Trophoblast cell (in vitro differentiated cells and primary cell): ENCODE measurements around the gene ABLIM1.

Experiments
- DNase-seq, 2 donors: peaks; one replicate each; pipeline ENCODE4 v3.0.0-alpha.2; 2016
- H2AFZ ChIP-seq: 2 replicates; pipeline ENCODE4 v1.6.1; 2013; ENCODE audit warnings: low read length, moderate library complexity, mild to moderate bottlenecking; ENCODE audit not compliant: insufficient read depth, poor library complexity
- H2AK5ac ChIP-seq: 2 replicates; pipeline ENCODE4 v1.6.1; 2013; ENCODE audit warnings: mild to moderate bottlenecking, low read length
- H2BK120ac ChIP-seq: 2 replicates; pipeline ENCODE4 v1.6.1; 2013; ENCODE audit warnings: low read length, mild to moderate bottlenecking, moderate library complexity; ENCODE audit not compliant: insufficient read depth, poor library complexity
- H2BK12ac ChIP-seq: 2 replicates; pipeline ENCODE4 v1.6.1; 2013; ENCODE audit warnings: mild to moderate bottlenecking, low read length, moderate library complexity
- H2BK5ac ChIP-seq: 2 replicates; pipeline ENCODE4 v1.6.1; 2013; ENCODE audit warnings: low read length, low read depth, moderate library complexity, mild to moderate bottlenecking; ENCODE audit not compliant: poor library complexity
- H3K14ac ChIP-seq: 2 replicates; pipeline ENCODE4 v1.6.1; 2013; ENCODE audit warnings: mild to moderate bottlenecking, low read length
- H3K18ac ChIP-seq: 2 replicates; pipeline ENCODE4 v1.6.1; 2013; ENCODE audit warnings: mild to moderate bottlenecking, low read length
- H3K23ac ChIP-seq: 2 replicates; pipeline ENCODE4 v1.6.1; 2013; ENCODE audit warnings: low read length
- H3K27ac ChIP-seq: 2 replicates; pipeline ENCODE4 v1.5.1; 2013; ENCODE audit warnings: low read depth, mild to moderate bottlenecking, inconsistent platforms, low read length, moderate library complexity
- H3K27me3 ChIP-seq: 2 replicates; pipeline ENCODE4 v1.6.1; 2013; ENCODE audit warnings: inconsistent platforms, mild to moderate bottlenecking, low read length, moderate library complexity; ENCODE audit not compliant: insufficient read depth
- H3K36me3 ChIP-seq, 2 experiments: 1 replicate in 1 of 2; 2 replicates in 1 of 2; pipeline ENCODE4 v1.6.1; 2013; ENCODE audit warnings: low read length in 2 of 2, mild to moderate bottlenecking in 2 of 2, moderate library complexity in 1 of 2; ENCODE audit not compliant: insufficient read depth in 2 of 2, control insufficient read depth in 1 of 2
- H3K4ac ChIP-seq: 2 replicates; pipeline ENCODE4 v1.6.1; 2013; ENCODE audit warnings: low read depth, mild to moderate bottlenecking, low read length, moderate library complexity
- H3K4me1 ChIP-seq, 2 experiments: 1 replicate in 1 of 2; 2 replicates in 1 of 2; pipeline ENCODE4 v1.6.1; 2013; ENCODE audit warnings: low read length in 2 of 2, mild to moderate bottlenecking in 2 of 2, moderate library complexity in 1 of 2; ENCODE audit not compliant: insufficient read depth in 2 of 2, control insufficient read depth in 1 of 2
- H3K4me2 ChIP-seq: 2 replicates; pipeline ENCODE4 v1.6.1; 2013; ENCODE audit warnings: inconsistent platforms, mild to moderate bottlenecking, low read length, moderate library complexity
- H3K4me3 ChIP-seq: 2 replicates; pipeline ENCODE4 v1.5.1; 2013; ENCODE audit warnings: mild to moderate bottlenecking, low read depth, low read length, inconsistent platforms
- H3K79me1 ChIP-seq: one replicate; pipeline ENCODE4 v1.6.1; 2013; ENCODE audit warnings: low read length
- H3K79me2 ChIP-seq: 2 replicates; pipeline ENCODE4 v1.6.1; 2013; ENCODE audit warnings: low read length, mild to moderate bottlenecking; ENCODE audit not compliant: control insufficient read depth, insufficient read depth, poor library complexity
- H3K9ac ChIP-seq: 2 replicates; pipeline ENCODE4 v1.6.1; 2013; ENCODE audit warnings: mild to moderate bottlenecking, low read length
- H3K9me3 ChIP-seq: 2 replicates; pipeline ENCODE4 v1.6.1; 2013; ENCODE audit warnings: low read depth, mild to moderate bottlenecking, control low read depth, inconsistent platforms, low read length; ENCODE audit not compliant: insufficient read depth
- H4K12ac ChIP-seq: 2 replicates; pipeline ENCODE4 v1.6.1; 2013; ENCODE audit warnings: low read depth, mild to moderate bottlenecking, low read length, moderate library complexity
- H4K8ac ChIP-seq: 2 replicates; pipeline ENCODE4 v1.6.1; 2013; ENCODE audit warnings: low read depth, mild to moderate bottlenecking, low read length, moderate library complexity
- H4K91ac ChIP-seq: one replicate; pipeline ENCODE4 v1.6.1; 2013; ENCODE audit warnings: low read depth, mild to moderate bottlenecking, low read length, moderate library complexity
- WGBS: extraction: QIAGEN DNeasy Blood & Tissue Kit; methylation state at CpG from one replicate; pipeline ENCODE4 v1.1.7; 2013; ENCODE audit warnings: missing lambda C conversion rate; ENCODE audit not compliant: insufficient read length, insufficient coverage; ENCODE audit errors: extremely low coverage; 5-methylcytosine and 5-hydroxymethylcytosine counted together

Gene ABLIM1

DNA sequence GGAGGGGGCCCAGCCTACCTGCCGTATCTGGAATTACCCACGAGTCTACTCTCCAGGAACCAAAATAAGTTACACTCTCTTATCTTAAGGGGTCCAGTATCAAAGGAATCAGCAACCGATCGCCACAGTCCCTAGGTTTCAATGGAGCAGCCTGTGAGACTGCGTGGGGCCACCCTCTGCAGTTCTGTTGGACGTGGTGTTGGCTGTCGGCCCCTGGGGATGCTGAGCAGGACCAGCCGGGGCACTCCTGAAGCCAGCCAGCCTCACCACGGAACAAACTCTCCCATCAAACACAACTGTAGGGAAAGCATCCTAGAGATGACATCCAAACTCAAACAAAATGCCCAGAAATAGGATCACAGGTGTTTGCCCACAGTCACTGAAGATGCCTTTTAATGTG, 25.5 kb upstream of the ABLIM1 start:
- Histone ChIP-seq H3K27ac (no peak overlapping the region), H3K9ac (no peak overlapping the region), H2AFZ (no peak overlapping the region), H3K79me1 (peaks cover 3% of the 10 kb centered on the region), H2BK120ac (no peak overlapping the region), H3K4me1 (peaks cover 3 to 11% of the 10 kb centered on the region in 2 experiments), H3K4ac (no peak overlapping the region), H4K12ac (no peak overlapping the region), H4K8ac (no peak overlapping the region), H3K4me3 (no peak overlapping the region), H4K91ac (peak overlapping the region; percentile 9), H3K27me3 (no peaks in the 10 kb centered on the region), H3K18ac (no peak overlapping the region), H3K4me2 (no peak overlapping the region), H3K23ac (no peak overlapping the region), H2BK5ac (no peak overlapping the region), H3K36me3 (no peaks in the 10 kb centered on the region), H2BK12ac (peak overlapping the region; percentile 3), H2AK5ac (no peak overlapping the region), H3K79me2 (no peaks in the 10 kb centered on the region), H3K14ac (peak overlapping the region; percentile 11), H3K9me3 (no peaks in the 10 kb centered on the region)
- WGBS = no CpG with 5 or more reads among the region's 9 CpGs
- DNase-seq = no peak

DNA sequence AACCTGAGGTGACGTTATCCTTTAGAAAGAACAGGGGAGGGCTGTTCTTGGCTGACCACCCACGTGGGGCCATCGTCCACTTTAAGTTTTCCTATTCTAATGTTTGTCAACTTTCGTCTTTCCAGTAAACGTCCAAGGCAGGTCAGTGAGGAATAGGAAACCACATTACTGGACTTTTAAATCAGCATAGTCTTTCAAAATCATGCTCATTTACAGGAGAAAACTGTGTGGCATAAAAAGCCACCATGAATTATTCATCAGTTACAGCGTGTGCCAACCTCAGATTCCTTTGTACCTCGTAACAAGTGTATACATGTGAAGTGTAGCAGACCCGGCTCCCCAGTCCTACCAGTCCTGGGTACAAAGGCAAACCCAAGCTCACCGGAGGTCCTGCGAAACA, 25.1 kb upstream of the ABLIM1 start:
- H3K27ac ChIP-seq = no peak overlapping the region
- WGBS = no CpG with 5 or more reads among the region's 10 CpGs
- DNase-seq = no peak

DNA sequence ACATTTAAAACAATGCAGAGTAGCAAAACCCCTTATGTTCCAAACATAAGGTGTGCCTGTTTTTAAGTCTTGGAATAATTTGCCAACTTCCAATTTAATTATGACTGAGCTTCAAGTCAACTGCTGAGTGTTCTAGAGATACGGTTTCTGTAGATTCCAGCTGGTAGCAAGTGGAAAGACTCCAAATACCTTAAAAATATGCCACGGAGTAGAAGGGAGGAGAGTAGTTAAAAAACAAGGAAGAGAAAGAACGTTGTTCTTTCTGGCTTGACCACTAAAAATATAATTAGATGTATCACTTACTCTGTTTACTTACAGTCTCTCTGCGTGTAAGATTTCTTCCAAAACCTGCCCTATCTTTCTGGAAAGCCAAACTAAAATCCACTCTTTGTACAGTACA, 24.5 kb upstream of the ABLIM1 start:
- no CpG with 5 or more reads among the region's 4 CpGs for WGBS
- no peak overlapping the region for H2BK5ac ChIP-seq
- no peak overlapping the region for H3K4ac ChIP-seq
- H3K36me3 ChIP-seq = no peaks in the 10 kb centered on the region
- H2BK12ac ChIP-seq = no peak overlapping the region
- no peak overlapping the region for H3K27ac ChIP-seq
- H4K8ac ChIP-seq = no peak overlapping the region
- no peak overlapping the region for H4K12ac ChIP-seq
- H3K9ac ChIP-seq = no peak overlapping the region
- no peak overlapping the region for H3K23ac ChIP-seq
- no peak overlapping the region for H2AFZ ChIP-seq
- no peak overlapping the region for H4K91ac ChIP-seq
- H3K79me2 ChIP-seq = no peaks in the 10 kb centered on the region
- H3K14ac ChIP-seq = no peak overlapping the region
- no peaks in the 10 kb centered on the region for H3K9me3 ChIP-seq
- no peak overlapping the region for H3K4me2 ChIP-seq
- H3K18ac ChIP-seq = no peak overlapping the region
- H3K4me3 ChIP-seq = no peak overlapping the region
- DNase-seq = no peak
- H3K27me3 ChIP-seq = no peaks in the 10 kb centered on the region
- peaks cover 3% of the 10 kb centered on the region for H3K79me1 ChIP-seq
- H2AK5ac ChIP-seq = no peak overlapping the region
- H2BK120ac ChIP-seq = no peak overlapping the region
- H3K4me1 ChIP-seq = peaks cover 3 to 11% of the 10 kb centered on the region in 2 experiments

More for the DNA sequence above, 25.1 kb upstream of the ABLIM1 start:
- Histone ChIP-seq H3K18ac (no peak overlapping the region), H3K36me3 (no peaks in the 10 kb centered on the region), H3K14ac (no peak overlapping the region), H3K4ac (no peak overlapping the region), H3K9ac (no peak overlapping the region), H2BK5ac (no peak overlapping the region), H3K4me2 (no peak overlapping the region), H4K12ac (no peak overlapping the region), H2AK5ac (no peak overlapping the region), H3K79me1 (peaks cover 3% of the 10 kb centered on the region), H3K23ac (no peak overlapping the region), H4K91ac (no peak overlapping the region), H2BK120ac (no peak overlapping the region), H4K8ac (no peak overlapping the region), H3K4me3 (no peak overlapping the region), H3K4me1 (peaks cover 3 to 11% of the 10 kb centered on the region in 2 experiments), H3K9me3 (no peaks in the 10 kb centered on the region), H2AFZ (no peak overlapping the region), H2BK12ac (no peak overlapping the region), H3K27me3 (no peaks in the 10 kb centered on the region), H3K79me2 (no peaks in the 10 kb centered on the region)

DNA sequence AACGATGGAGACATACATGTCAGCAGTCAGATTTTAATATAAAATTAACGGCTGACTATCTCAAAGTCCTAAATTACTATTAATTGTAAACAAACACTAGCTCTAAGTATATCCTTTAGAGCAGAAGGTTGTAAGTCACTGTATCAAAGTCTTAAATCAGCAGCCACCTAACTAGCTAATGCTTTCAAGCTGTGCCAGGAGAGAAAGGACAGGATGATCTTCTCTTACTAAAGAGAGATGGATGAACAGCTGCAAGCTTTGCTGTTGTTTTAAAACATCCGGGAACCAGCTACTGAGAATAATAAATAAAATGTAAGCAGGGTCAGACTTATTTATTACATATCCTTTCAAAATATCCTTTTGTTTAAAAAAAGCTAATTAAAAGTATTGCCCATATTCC, 24.0 kb upstream of the ABLIM1 start:
- no peaks in the 10 kb centered on the region for H3K79me2 ChIP-seq
- H2BK12ac ChIP-seq = no peak overlapping the region
- H3K9me3 ChIP-seq = no peaks in the 10 kb centered on the region
- H4K91ac ChIP-seq = no peak overlapping the region
- H3K4me3 ChIP-seq = no peak overlapping the region
- no peak for DNase-seq
- no peak overlapping the region for H3K4ac ChIP-seq
- H3K14ac ChIP-seq = no peak overlapping the region
- no peak overlapping the region for H4K12ac ChIP-seq
- H3K27ac ChIP-seq = no peak overlapping the region
- no peak overlapping the region for H3K9ac ChIP-seq
- H3K23ac ChIP-seq = no peak overlapping the region
- no peak overlapping the region for H3K18ac ChIP-seq
- no peak overlapping the region for H4K8ac ChIP-seq
- WGBS = no CpG with 5 or more reads among the region's 3 CpGs
- no peaks in the 10 kb centered on the region for H3K36me3 ChIP-seq
- H3K4me2 ChIP-seq = no peak overlapping the region
- H3K79me1 ChIP-seq = peaks cover 3% of the 10 kb centered on the region
- H2BK120ac ChIP-seq = no peak overlapping the region
- no peak overlapping the region for H2AFZ ChIP-seq
- H2BK5ac ChIP-seq = no peak overlapping the region
- no peak overlapping the region for H2AK5ac ChIP-seq
- peaks cover 3 to 11% of the 10 kb centered on the region in 2 experiments for H3K4me1 ChIP-seq
- no peaks in the 10 kb centered on the region for H3K27me3 ChIP-seq
